Thoracic aorta endothelial cell (primary cell): ENCODE results near the gene NSF. TPM values are rescaled to one million over a fixed set of nuclear protein-coding genes. Genes with fewer than 3 reads are reported as not detected.

Experiments used
- total RNA-seq: library from RNA; depleted of rRNA; stranded (reverse); fragments of >200 nt; gene quantifications from 2 replicates; pipeline ENCODE4 v1.2.3, GENCODE V29; 2012

The NSF gene
- total RNA-seq, result 48.5 and 66.4 TPM in 2 replicates

DNA sequence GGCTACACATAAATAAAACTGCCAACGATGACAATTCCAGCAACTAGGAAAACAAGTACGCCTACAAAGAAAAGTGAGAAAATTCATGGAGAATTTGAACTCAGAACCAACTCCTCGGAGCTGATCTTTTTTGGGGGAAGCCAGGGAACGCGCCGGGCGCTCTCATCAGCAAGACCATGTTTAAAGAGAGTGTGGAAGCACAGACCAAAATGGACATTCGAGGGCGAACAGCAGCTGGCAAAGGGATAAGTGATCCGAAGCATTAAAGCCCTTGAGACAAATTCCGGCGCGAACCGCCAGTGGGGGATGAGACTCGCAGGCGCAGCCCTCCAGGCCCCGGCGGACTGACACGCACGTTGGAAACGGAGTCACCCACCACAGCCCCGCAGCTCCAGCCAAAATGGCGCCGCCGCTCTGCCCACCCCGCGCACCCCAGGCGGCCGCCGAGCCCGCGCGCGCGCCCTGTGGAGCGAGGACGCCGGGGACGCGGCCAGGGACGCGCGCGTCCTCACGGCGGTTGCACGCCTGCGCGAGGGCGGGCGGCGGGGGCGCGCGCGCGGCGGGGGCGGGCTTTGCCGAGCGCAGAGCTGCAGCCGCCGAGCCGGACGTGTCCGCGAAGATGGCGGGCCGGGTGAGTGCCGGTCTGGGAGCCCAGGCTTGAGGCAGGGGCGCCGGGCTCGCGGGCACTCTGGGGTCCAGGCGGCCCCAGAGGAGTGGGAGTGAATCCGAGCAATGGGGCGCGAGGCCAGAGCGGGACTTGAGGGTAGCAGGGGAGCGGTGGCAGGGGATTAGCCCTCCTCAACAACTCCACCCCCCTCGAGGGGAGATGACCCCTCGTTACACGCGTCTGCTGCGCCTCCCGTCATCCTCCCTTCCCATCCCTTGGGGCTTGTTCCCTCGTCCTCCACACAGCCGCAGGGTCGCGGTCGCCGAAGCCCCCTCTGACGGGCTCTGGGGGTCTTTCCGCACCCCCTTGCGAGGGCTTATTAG is at the start of gene NSF:
Gene NSF (plus strand): TSS at position 513 of the 990 bp plus-strand sequence. CDS start 107 bp downstream, at position 620.

GRCh38 chr17:46579083-46580075 is 11.1 kb upstream of the NSF start, which contains the start of gene ARL17A:
Gene ARL17A (minus strand): TSS chr17:46579691. CDS start chr17:46576322, 3,369 bp downstream.

Other genes starting within 250 kb of the NSF start
- gene ARL17B, start 228.9 kb upstream of the NSF start, total RNA-seq, result 2.9 and 7.5 TPM in 2 replicates
- 8.6 and 12.8 TPM in 2 replicates for gene LRRC37A2, start 78.2 kb upstream of the NSF start, total RNA-seq
- gene ARL17A, start 11.0 kb upstream of the NSF start, total RNA-seq, result 8.0 and 17.9 TPM in 2 replicates
- 0.93 and 2.6 TPM in 2 replicates for gene WNT3, start 228.0 kb downstream of the NSF start, total RNA-seq